ENCODE results near the gene GABBR2. TPM values are rescaled to one million over a fixed set of nuclear protein-coding genes. Genes with fewer than 3 reads are reported as not detected.

Gene GABBR2
- polyA plus RNA-seq, 1 of the 3 experiments (the other 2 are of a cell fraction): not detected

- Histone ChIP-seq H3F3A (replicated peaks; ENCODE audit: insufficient read depth) (peaks cover 5% of the 10 kb centered on the region), H3K9ac (no peak overlapping the region), H3K4me3 (ENCODE audit: low read depth in 2 of 2, low read length in 1 of 2) (no peak overlapping the region), H3K9me3 (no peaks in the 10 kb centered on the region), H4K20me1 (ENCODE audit: insufficient read depth) (no peaks in the 10 kb centered on the region), H3K27ac (ENCODE audit: low read depth in 2 of 2, low read length in 1 of 2) (no peak overlapping the region), H3K79me2 (ENCODE audit: insufficient read depth) (no peaks in the 10 kb centered on the region), H2AFZ (ENCODE audit: low read depth) (no peak overlapping the region), H3K9me2 (no peaks in the 10 kb centered on the region), H3K4me1 (ENCODE audit: control insufficient read depth in 1 of 2, insufficient read depth in 2 of 2, low read depth in 1 of 2, low read length in 1 of 2) (peaks cover 0 to 20% of the 10 kb centered on the region in 2 experiments; a peak in 2 of 4 replicates), H3K36me3 (replicated peaks in 1 of 2; ENCODE audit: control insufficient read depth in 1 of 2, insufficient read depth in 2 of 2, low read length in 1 of 2) (no peaks in the 10 kb centered on the region), H3K4me2 (no peak overlapping the region), H3K27me3 (ENCODE audit: insufficient read depth) (no peaks in the 10 kb centered on the region)
- ChIA-PET POLR2A (no interaction called here), CTCF (interaction anchor here (1.8 to 4.7 kb wide), 3 partner anchors 16 to 443 kb away, joined by 5 to 27 read pairs (median 18); no protein-coding TSS in a partner anchor)
- 60% methylated on average over 8 of the region's 8 CpGs for WGBS (ENCODE audit: low lambda C conversion rate)
- DNase-seq: no peak
- TF ChIP-seq EP300 (IDR thresholded peaks at IDR 0.05; ENCODE audit: borderline replicate concordance in 1 of 2, low read depth in 1 of 2, low read length in 1 of 2): peak in 1 of 2 experiments; percentile 54; a peak in 2 of 4 replicates
- TF ChIP-seq RCOR1 (IDR thresholded peaks at IDR 0.05; ENCODE audit: low read length): peak; percentile 32; the same call in 1 of the 2 replicates
- no peak for TF ChIP-seq MXI1 (IDR thresholded peaks at IDR 0.05; ENCODE audit: low read depth, low read length)
- no peak for TF ChIP-seq GABPA (IDR thresholded peaks at IDR 0.05; ENCODE audit: low read depth)
- TF ChIP-seq RAD21 (IDR thresholded peaks at IDR 0.05; ENCODE audit: low read length): no peak
Measured at GRCh38 chr9:98332405-98332831, 376.3 kb downstream of the GABBR2 start.

DNA sequence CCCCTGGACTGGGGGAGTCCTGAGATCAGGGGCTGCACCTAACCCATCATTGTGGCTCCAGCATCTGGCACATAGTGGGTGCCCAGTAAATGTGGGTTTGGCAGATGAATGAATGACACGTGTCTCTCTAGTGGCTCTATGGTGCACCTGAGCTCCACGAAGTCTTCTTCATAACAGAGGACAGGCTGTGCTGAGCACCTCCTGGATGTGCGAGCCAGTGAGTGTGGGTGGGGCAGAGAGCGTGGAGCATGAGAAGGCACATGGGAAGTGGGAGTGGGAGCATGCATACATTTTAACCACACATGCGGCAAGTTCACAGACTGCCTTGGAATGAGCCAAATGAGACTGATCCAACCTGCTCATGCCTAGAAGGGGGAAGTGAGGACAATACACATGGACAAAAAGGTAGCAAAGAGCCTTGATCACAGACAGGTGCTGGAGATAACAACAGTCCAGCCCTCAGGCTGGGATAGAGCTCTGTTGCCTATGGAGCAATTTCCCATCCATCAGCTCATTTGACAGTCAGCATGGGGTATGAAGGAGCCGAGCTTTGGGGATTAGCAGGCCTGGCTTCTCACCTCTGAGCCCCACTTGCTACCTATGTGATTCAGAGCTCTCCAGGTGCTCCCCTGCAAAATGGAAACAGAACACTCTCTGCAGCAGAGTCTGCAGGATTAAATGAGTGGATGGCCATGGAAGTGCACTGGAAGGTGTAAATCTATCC lies 377.0 kb downstream of the GABBR2 start:
- Histone ChIP-seq H2AFZ (ENCODE audit: low read depth) (no peak overlapping the region), H3F3A (replicated peaks; ENCODE audit: insufficient read depth) (peaks cover 5% of the 10 kb centered on the region)
- TF ChIP-seq EP300 (IDR thresholded peaks at IDR 0.05; ENCODE audit: borderline replicate concordance in 1 of 2, low read depth in 1 of 2, low read length in 1 of 2) (no peak), CHD2 (IDR thresholded peaks at IDR 0.05; ENCODE audit: low read length, partially characterized antibody) (no peak), JUND (IDR thresholded peaks at IDR 0.05) (no peak), MEF2A (IDR thresholded peaks at IDR 0.05; ENCODE audit: borderline replicate concordance, low read depth) (no peak), RCOR1 (IDR thresholded peaks at IDR 0.05; ENCODE audit: low read length) (no peak), TCF12 (IDR thresholded peaks at IDR 0.05) (no peak), TEAD4 (IDR thresholded peaks at IDR 0.05; ENCODE audit: borderline replicate concordance, insufficient read depth) (no peak), ELF1 (IDR thresholded peaks at IDR 0.05) (no peak), POLR2AphosphoS5 (IDR thresholded peaks at IDR 0.05; ENCODE audit: low read depth, low read length) (no peak), GABPA (IDR thresholded peaks at IDR 0.05; ENCODE audit: low read depth) (no peak)
- TF ChIP-seq, protein P1, sequence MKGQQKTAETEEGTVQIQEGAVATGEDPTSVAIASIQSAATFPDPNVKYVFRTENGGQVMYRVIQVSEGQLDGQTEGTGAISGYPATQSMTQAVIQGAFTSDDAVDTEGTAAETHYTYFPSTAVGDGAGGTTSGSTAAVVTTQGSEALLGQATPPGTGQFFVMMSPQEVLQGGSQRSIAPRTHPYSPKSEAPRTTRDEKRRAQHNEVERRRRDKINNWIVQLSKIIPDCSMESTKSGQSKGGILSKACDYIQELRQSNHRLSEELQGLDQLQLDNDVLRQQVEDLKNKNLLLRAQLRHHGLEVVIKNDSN (IDR thresholded peaks at IDR 0.05; ENCODE audit: borderline replicate concordance, low read depth): no peak

More for the DNA sequence above, 377.0 kb downstream of the GABBR2 start:
- WGBS (ENCODE audit: low lambda C conversion rate): 87% methylated on average over 5 of the region's 6 CpGs
- Histone ChIP-seq H3K27ac (ENCODE audit: low read depth in 2 of 2, low read length in 1 of 2) (0 out of 4 replicates have a peak overlapping the region, but pooled peaks of 1 of the 2 experiments have one; percentile 27), H3K9me2 (no peaks in the 10 kb centered on the region), H3K27me3 (ENCODE audit: insufficient read depth) (no peaks in the 10 kb centered on the region), H4K20me1 (ENCODE audit: insufficient read depth) (no peaks in the 10 kb centered on the region), H3K9me3 (no peaks in the 10 kb centered on the region), H3K36me3 (replicated peaks in 1 of 2; ENCODE audit: control insufficient read depth in 1 of 2, insufficient read depth in 2 of 2, low read length in 1 of 2) (no peaks in the 10 kb centered on the region), H3K4me3 (ENCODE audit: low read depth in 2 of 2, low read length in 1 of 2) (no peak overlapping the region), H3K9ac (no peak overlapping the region), H3K4me2 (no peak overlapping the region), H3K79me2 (ENCODE audit: insufficient read depth) (no peaks in the 10 kb centered on the region), H3K4me1 (ENCODE audit: control insufficient read depth in 1 of 2, insufficient read depth in 2 of 2, low read depth in 1 of 2, low read length in 1 of 2) (peaks cover 0 to 20% of the 10 kb centered on the region in 2 experiments; a peak in 2 of 4 replicates)
- DNase-seq: no peak
- ChIA-PET CTCF (interaction anchor here (1.0 to 4.7 kb wide), 3 partner anchors 16 to 444 kb away, joined by 3 to 27 read pairs (median 5); no protein-coding TSS in a partner anchor), POLR2A (no interaction called here)
